ENCODE data around the gene SSH3.
"Not testable (repeated sequence)": the region's sequence is repeated elsewhere in the genome, so short reads cannot be mapped to it uniquely, and the experiment has no call there.

The SSH3 gene

DNA sequence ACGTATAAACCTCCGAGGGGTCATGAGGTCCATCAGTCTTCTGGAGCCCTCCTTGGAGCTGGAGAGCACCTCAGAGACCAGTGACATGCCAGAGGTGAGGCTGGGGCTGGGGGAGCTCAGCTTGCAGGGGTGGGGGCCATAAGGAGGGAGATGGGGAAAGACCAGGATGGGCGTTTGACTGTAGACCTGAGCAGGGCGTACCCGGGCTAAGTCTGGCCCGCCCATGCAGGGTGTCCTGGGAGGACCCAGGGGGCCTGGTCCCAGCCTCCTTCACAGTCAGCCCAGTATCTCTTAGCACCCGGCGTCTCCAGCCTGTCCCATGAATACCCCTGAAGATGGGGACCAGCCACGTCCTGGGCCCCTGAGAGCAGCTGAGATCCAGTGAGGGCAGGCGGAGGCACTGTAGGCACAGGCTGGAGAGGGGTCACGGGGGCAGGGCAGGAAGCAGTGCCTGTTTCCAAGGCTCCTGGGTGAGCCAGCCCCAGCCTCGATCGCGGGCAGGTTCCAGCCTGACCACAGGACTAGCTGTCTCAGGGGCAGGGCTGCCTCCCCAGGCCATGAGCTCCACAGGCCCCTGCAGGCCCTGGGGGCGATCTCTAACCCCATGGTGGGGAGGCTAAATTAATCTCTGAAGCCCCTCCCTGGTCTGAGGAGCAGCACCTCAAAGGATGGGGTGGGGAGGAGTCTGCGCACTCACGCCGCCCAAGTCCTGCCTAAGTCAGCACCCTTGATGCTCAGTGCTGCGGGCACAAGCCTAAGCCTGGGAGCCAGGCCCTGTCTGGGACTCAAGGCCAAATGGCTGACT, 7.1 kb downstream of the SSH3 start:
- no peak for DNase-seq (ENCODE audit: low read depth in 3 of 3, low spot score in 1 of 3)

DNA sequence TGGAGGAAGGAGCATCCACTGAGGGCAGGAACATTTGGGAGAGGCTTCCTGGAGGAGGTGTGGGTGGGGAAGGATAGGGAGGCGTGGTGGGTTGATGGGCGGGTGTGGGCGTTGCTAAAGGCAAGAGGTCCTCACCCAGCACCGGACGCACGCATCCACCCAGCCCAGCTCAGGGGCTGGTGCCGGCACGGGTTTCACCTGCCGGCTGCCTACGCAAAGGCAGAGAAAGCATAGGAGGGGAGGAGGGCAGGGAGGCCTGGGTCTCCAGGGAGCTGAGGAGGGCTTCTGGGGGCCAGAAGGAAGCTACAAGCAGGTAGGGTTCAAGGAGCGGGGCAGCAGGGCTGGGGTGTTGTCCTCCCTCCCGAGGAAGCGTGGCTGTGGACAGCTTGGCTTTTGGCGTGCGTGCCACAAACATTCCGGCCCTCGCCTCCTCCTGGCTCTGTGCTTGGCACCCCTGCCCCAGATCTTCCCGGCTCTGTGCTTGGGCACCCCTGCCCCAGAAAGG, 7.8 kb downstream of the SSH3 start:
- no peak for DNase-seq (ENCODE audit: low read depth in 3 of 3, low spot score in 1 of 3)

DNA sequence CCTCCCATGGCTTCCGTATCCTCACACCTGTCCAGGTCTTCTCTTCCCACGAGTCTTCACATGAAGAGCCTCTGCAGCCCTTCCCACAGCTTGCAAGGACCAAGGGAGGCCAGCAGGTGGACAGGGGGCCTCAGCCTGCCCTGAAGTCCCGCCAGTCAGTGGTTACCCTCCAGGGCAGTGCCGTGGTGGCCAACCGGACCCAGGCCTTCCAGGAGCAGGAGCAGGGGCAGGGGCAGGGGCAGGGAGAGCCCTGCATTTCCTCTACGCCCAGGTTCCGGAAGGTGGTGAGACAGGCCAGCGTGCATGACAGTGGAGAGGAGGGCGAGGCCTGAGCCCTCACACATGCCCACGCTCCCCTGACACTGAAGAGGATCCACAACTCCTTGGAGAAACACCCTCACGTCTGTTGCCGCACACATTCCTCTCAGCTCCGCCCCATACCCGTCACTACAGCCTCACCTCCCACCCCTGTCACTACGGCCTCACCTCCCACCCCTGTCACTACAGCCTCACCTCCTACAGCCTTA, 8.3 kb downstream of the SSH3 start:
- no peak for DNase-seq (ENCODE audit: low read depth in 3 of 3, low spot score in 1 of 3)

DNA sequence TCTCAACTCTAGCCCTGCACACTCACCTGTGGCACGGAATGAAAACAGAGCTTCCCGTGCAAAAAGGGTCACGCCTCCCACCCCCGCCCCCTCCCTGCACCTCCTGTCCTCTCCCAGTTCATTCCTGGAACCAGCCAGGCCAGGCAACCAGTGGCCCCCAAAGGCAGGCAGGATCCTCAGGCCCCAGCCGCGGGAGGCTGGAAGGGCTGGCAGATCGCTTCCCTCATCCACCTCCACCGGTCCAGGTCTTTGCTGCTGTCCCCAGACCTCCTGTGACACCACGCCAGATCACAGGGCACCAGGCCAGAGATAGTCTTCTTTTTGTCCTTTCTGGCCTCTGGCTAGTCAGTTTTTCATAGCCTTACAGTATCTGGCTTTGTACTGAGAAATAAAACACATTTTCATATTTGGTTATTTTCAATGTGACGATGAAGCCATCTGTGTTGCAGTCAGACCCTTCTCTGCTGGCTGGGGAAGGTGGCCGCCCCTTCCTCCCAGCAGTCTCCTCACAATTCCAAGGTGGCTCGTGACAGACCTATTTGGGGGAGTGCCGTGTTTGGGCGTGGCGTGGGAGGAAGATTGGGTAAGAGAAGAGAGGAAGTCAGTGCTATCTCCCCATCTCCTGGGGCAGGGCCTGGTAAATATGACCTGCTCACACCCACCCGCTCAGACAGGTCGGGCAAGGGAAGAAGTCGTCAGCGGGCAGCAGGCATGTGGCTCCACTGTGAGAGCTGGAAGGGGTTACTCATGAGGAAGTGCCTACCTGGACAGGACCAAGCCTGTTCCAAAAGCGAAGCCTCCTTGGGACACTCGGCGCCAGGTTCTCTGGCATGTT, 9.1 kb downstream of the SSH3 start:
- DNase-seq (ENCODE audit: low read depth in 3 of 3, low spot score in 1 of 3): no peak

DNA sequence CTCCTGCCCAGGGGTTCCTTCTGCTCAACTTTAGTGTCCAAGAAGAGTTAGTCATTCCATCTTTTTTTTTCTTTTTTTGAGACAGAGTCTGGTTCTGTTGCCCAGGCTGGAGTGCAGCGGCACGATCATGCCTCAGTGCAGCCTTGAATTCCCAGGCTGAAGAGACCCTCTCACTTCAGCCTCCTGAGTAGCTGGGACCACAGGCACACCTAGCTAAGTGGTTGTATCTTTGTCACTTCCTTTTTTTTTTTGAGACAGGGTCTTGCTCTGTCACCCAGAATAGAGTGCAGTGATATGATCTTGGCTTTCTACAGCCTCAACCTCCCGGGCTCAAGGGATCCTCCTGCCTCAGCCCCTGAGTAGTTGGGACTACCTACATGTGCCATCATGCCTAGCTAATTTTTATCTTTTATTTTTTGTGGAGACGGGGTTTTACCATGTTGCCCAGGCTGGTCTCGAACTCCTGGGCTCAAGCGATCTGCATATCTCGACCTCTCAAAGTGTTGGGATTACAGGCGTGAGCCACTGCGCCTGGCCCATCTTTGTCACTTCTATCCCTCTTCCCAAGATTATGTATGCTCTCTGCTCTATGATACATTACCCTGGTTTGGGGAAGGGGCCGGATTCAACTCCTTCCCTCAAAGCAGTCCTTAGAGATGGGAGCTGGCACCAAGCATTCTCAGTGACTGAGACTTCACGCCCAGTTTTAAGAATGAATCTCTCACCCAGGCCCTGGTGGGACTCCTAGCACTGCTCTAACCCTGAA, 10.0 kb downstream of the SSH3 start:
- no peak for DNase-seq (ENCODE audit: low read depth in 3 of 3, low spot score in 1 of 3)

DNA sequence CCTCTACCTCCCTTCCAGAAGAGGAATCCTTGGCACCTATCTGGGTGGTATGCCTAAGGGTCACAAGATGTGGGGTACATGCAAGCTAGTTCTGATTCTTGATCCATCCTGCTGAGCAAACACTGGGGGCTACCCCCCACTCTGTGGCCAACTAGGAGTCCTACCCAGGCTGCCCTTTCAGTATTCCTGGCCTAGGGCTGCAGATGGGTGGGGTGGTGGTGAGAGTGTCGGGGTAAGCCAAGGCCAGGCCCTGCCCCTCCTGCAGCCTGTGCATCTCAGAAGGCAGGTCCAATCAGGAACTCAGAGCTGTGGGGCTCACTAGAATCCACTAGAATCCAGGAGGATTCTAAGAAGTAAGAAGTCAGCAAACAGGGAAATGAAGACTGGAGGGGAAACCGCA, 10.9 kb downstream of the SSH3 start:
- no peak for DNase-seq (ENCODE audit: low read depth in 3 of 3, low spot score in 1 of 3)

DNA sequence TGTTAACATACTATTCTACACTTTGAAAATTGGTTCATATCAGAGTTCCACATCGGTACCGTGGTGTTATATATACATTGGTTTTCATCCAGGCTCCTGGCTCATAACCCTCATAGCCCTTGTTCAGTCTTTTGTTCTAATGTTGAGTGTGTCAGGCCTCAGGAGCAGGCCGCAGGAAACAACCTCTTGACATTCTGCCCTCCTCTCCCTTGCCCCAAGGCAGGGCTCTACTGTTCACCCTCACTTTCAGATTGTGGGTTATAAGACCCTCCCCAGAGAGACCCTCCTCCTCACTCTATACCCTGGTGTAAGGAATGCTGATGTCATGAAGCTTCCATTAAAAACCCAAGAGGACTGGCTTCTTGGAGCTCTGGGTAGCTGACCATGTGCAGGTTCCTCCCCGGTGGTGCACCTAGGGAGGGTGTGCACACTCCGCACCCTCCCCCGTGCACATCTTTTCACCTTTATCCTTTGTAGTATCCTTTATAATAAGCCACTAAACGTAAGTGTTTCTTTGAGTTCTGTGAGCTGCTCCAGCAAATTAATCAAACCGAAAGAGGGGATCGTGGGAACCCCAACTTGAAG, 12.1 kb downstream of the SSH3 start:
- DNase-seq (ENCODE audit: low read depth in 3 of 3, low spot score in 1 of 3): no peak

DNA sequence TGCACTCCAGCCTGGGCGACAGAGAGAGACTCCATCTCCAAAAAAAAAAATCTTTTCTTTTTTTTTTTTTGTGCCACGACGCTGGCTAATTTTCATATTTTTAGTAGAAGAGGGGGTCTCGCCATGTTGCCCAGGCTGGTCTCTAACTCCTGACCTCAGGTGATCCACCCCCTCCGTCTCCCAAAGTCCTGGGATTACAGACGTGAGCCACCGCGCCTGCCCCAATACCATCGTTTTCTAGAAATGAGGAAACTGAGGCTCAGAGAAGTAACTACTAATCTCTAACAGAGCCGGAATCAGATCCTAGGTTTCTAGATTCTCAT, 13.5 kb downstream of the SSH3 start:
- DNase-seq (ENCODE audit: low read depth in 3 of 3, low spot score in 1 of 3): no peak

DNA sequence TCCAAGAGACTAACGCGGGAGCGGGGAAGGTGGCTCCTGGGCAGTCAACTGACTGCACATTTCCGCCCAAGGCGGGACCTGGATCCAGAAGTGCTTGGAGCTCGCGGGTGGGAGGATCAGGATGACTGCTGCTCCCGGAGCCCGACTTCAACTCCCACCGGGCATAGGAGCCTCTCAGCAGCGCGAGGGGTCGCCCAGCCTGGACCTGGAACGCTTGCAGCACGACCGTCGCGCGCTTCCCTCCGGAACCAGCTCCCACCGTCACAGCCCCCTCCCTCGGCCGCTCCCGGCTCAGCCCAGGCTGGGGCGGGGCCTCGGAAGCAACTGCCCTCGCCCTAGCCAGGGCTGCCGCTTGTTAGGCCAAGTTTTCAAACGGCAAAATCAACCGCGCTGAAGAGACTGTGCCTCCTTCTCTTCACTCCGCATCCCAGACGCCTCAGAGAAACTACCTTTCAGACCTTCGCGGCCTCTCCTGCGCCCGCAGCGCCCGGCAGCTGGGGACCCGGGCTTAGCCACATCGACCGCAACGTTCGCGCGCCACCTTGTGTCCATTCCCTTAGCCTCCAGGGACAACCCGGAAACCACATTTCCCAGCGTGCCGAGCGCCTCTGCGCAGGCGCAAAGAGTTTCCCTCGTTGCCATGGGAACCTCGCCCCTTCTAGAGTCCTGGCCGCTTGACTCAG, 14.0 kb downstream of the SSH3 start:
- DNase-seq (ENCODE audit: low read depth in 3 of 3, low spot score in 1 of 3): peak; percentile 97 to 98 (median 98)

DNA sequence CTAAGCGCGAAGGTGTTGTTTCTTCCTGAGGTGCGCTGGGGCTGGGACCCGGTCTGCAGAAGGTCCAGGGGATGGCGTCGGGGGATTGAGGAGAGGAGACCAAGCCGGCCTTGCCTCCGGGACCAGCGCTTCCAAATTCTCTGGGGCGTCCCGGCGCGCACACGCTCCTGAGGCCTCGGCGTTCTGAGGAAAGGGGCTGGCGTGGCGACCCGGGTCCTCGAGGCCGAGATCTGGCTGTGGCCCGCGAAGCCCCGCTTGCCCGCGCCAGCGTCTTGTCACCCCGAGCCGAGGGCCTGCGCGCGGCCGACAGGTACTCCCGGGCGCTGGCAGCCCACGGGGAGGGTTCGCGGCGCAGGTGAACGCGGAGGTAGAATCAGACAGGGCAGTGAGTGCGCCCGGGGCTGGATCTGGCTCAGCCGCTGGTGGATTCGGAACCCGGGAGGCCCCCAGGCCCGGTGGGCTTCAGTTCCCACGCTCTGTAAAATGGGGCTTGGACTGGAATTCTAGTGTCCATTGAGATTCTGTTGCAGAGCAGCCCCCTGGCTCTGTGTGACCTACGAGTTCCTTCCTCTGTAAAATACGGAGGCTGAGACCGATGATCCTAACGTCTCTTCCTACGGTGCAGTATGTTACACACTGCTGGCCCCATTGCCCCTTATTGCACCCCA, 14.7 kb downstream of the SSH3 start:
- DNase-seq (ENCODE audit: low read depth in 3 of 3, low spot score in 1 of 3): no peak

DNA sequence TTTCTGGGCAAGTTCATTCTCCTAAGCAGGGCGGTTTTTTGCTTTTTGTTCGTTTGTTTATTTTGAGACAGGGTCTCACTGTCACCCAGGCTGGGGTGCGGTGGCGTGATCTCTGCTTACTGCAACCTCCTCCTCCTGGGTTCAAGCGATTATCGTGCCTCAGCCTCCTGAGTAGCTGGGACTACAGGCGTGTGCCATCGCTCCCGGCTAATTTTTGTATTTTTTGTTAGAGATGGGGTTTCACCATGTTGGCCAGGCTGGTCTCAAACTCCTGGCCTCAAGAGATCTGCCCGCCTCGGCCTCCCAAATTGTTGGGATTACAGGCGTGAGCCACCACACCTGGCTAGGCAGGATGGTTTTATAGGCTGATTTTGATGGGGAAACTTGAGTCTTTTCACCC, 15.5 kb downstream of the SSH3 start:
- DNase-seq (ENCODE audit: low read depth in 3 of 3, low spot score in 1 of 3): not testable (repeated sequence)

DNA sequence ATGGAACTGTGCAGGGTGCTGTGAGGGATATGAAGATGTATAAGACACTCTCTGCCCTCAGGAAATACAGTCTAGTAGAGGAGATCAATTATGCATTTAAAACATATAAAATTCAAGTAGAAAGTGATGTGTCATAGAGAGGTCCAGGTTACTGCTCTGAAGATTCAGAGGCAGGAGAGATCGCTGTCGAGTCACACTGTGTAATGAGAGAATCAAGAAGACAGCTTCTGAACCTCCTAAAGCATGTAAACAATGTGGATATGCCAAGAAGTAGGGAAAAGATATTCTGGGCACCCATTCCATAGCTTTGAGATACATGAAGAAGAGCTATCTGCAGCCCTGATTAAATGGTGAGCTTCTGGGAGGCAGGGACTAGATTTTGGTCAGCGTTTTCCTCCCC, 16.7 kb downstream of the SSH3 start:
- no peak for DNase-seq (ENCODE audit: low read depth in 3 of 3, low spot score in 1 of 3)

DNA sequence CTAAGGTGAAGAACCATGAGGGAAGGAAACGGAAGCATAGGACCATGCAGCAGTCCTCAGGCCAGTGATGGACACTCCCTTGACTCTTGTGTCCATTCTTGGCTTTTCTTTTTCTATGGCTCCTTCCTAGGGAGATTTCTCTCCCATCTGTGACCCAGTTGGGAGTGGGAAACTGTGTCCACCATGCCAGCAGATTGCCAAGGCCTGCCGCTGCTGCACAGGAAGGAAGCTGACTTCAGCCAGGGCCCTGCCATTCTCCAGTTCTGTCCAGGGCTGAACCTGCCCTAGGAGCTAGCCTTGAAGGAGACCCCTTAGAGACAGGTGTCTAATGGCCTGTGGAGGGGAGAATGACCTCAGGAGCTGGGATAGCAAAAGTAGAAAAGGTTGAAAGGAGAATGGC, 17.4 kb downstream of the SSH3 start:
- DNase-seq (ENCODE audit: low read depth in 3 of 3, low spot score in 1 of 3): no peak

DNA sequence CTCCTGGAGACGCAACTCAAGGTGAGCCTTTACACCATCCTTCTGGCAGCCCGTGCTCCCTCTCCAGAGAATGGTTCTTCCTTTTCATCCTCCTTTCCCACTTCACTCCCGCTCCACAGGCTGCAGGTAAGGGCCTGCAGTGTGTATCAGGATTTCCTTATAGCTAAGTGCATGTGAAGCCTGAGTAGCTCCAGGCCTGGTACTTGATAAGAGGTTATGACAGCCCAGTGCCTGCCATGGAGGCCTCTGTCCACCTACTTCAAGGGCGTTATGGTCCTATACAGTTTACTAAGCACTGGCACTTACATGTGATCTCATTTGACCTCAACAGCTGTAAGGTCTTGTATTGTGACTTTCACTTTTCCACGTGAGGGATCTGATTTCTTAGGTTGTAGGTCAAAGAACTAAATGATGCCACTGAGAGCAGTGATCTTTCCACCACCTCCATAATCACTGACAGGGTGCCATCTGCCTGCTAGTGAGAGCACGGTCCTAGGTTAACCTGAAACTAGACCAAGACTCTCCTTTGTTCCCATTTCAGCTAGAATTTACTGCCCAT, 18.1 kb downstream of the SSH3 start:
- no peak for DNase-seq (ENCODE audit: low read depth in 3 of 3, low spot score in 1 of 3)

DNA sequence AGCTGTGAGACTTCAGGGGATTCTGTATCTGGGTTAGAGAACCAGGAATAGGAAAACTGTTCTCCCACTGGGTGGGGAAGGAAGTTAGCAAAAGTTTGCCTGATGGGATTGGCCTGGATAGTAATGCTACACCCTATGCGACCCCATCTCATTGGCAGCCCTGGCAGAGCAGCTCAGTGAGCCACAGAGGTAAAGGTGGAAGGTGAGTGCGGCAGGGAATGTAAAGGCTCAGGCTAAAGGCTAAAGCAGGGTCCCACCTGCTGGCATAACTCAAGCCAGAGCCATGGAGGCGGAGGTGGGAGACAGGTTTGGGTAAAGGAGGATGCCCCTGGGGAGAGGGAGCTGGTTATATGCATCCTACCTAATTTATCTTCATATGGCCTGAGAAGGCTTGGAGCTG, 18.7 kb downstream of the SSH3 start:
- DNase-seq (ENCODE audit: low read depth in 3 of 3, low spot score in 1 of 3): no peak

DNA sequence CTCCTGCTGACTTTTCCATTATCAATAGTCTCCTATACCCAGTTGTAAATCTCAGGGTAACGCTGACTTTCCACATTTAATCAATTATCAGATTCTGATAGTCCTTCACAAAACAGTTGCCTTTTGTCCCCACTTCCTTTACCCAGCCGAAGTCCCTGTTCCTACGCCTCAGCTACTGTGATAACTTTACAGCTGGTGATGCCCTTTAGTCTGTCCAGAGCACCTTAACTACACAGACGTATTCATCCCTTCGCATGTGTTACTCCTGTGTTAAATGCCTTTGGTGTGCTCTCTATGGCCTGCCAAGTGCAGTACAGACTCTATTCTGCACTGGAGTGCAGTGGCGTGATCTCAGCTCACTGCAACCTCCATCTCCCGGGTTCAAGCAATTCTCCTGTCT, 20.2 kb downstream of the SSH3 start:
- DNase-seq (ENCODE audit: low read depth in 3 of 3, low spot score in 1 of 3): no peak

DNA sequence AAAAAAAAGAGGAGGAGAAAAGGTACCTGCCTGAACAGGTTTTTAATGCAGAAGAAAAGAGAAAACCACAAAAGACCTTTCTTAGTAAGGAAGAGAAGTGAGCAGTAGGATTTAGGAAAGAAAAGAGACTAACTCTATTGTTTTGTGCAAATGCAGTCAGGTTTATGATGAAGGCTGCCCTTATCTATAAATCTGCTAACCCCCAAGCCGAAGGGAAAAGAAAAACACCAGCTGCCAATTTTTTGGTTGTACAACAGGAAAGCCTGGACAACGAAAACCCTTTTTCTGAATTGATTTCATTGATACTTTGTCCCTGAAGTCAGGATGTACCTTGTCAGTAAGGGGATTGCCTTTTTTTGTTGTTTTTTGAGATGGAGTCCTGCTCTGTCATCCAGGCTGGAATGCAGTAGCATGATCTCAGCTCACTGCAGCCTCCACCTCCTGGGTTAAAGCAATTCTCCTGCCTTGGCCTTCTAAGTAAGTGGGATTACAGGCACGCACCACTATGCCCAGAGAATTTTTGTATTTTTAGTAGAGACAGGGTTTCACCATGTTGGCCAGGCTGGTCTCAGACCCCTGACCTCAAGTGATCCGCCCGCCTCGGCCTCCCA, 28.9 kb downstream of the SSH3 start:
- DNase-seq (ENCODE audit: low read depth in 3 of 3, low spot score in 1 of 3): no peak

DNA sequence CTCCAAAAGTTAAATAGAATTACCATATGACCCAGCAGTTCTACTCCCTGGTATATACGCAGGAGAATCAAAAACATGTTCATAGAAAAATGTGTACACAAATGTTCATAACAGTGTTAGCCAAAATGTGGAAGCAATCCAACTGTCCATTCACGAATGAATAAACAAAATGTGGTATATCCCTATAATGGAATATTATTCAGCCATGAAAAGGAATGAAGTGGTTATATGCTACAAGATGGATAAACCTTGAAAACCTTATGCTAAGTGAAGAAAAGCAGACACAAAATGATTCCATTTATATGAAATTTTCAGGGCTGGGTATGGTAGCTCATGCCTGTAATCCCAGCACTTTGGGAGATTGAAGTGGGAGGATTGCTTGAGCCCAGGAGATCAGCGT, 33.9 kb downstream of the SSH3 start:
- DNase-seq (ENCODE audit: low read depth in 3 of 3, low spot score in 1 of 3): no peak

DNA sequence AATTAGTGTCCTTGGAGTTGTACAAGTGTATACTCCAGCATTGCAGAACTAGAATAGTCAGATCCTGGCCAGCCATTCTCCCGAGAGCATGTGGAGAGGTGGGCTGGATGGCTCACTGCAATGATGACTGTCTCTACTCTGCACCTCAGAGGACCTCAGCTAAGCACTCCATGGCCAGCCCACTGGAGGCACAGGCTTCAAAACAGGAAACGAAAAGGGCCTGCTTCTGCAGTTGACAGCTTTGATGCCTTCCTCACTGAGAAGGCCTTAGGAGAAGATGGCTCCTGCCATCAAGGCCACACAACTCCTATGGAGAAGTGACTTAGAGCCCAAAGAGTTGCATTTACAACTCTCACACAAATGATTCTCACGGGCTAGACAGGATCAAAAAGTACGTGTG, 40.9 kb downstream of the SSH3 start:
- DNase-seq (ENCODE audit: low read depth in 3 of 3, low spot score in 1 of 3): no peak

Measured in stimulated activated CD4-positive, alpha-beta T cell treated with anti-CD3 and anti-CD28 coated beads, TNF-alpha, amount 100 ng/mL, for 1 hour (primary cell).